AG09309 (cell line): ENCODE data around the gene CBFB.
A peak's percentile ranks its signal among the peaks of the same experiment; 100 is the strongest.

ENCODE experiments used
- DNase-seq: peaks from one replicate; pipeline ENCODE4 v3.0.0-alpha.2; 2010; ENCODE audit warnings: low read depth
- H3K4me3 ChIP-seq: 2 replicates; pipeline ENCODE4 v1.5.1; 2011; ENCODE audit warnings: mild to moderate bottlenecking, low read depth, low read length, moderate library complexity; ENCODE audit not compliant: control insufficient read depth
- CTCF ChIP-seq: IDR thresholded peaks from 2 replicates; pipeline ENCODE4 v1.5.1; 2011; ENCODE audit warnings: mild to moderate bottlenecking, low read depth, low read length, inconsistent platforms; ENCODE audit not compliant: insufficient read depth, control insufficient read depth; ENCODE audit errors: missing control alignments

The CBFB gene

GRCh38 chr16:66996324-66996982 is 32.5 kb upstream of the CBFB start:
- no peak overlapping the region for H3K4me3 ChIP-seq
- no peak for TF ChIP-seq CTCF
- DNase-seq, result peak; percentile 57

GRCh38 chr16:66996983-66997358 is 32.0 kb upstream of the CBFB start:
- no peak overlapping the region for H3K4me3 ChIP-seq
- DNase-seq, result no peak
- TF ChIP-seq CTCF, result no peak

- no peak for TF ChIP-seq CTCF
- no peak for DNase-seq
- H3K4me3 ChIP-seq, result peak overlapping the region; percentile 53
These were observed 28.3 kb upstream of the CBFB start for GRCh38 chr16:67000384-67001351.

GRCh38 chr16:67001726-67002125 is 27.2 kb upstream of the CBFB start:
- no peak for TF ChIP-seq CTCF
- no peak overlapping the region for H3K4me3 ChIP-seq
- DNase-seq, result no peak

- TF ChIP-seq CTCF, result no peak
- DNase-seq, result no peak
- no peak overlapping the region for H3K4me3 ChIP-seq
These were observed 21.9 kb upstream of the CBFB start for GRCh38 chr16:67006930-67007658.

DNA sequence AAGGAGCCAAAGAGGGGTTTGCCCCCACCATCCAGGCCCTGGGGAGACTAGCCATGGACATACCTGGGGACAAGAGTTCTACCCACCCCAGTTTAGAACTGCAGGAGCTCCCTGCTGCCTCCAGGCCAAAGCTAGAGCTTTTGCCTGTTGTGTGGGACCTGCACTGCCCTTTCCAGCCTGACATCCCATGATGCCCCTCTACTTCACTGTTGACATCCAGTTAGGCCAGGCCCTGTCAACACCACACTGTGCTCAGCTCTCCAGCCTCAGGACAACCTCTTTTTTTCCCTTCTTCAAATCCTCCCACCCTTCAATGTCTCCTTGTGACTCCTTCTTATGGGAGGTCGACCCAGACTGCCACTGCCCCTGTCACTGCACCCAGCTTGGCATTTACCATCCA is 19.8 kb upstream of the CBFB start:
- no peak overlapping the region for H3K4me3 ChIP-seq
- DNase-seq, result no peak
- no peak for TF ChIP-seq CTCF
